ENCODE results near the gene TMEM131. TPM values are rescaled to one million over a fixed set of nuclear protein-coding genes. Genes with fewer than 3 reads are reported as not detected.
"Not testable (repeated sequence)": the region's sequence is repeated elsewhere in the genome, so short reads cannot be mapped to it uniquely, and the experiment has no call there.

Gene TMEM131
- total RNA-seq, 1 donor from 2014 or later, result 28.9 TPM

DNA sequence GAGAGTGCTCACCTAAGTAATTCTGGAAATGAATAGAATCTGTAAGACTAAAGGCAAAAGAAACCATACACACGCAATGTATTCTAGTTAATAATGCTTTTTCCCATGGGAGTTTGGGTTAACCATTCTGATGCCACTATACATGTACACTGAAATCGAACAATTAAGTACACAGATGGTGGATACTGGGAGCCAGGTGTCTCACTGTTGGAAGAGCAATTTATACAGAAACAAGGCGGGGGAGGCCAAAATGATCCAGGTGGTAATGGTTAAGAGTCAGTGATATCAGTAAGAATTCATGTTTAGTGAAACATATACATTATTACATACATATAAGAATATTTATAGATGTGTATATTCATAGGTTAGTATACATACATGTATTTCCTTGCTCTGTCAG, 67.2 kb downstream of the TMEM131 start:
- no peaks in the 10 kb centered on the region for H3K9me3 ChIP-seq (replicated peaks)
- H3K27me3 ChIP-seq (ENCODE audit: low read depth), result no peaks in the 10 kb centered on the region
- TF ChIP-seq, protein P1, sequence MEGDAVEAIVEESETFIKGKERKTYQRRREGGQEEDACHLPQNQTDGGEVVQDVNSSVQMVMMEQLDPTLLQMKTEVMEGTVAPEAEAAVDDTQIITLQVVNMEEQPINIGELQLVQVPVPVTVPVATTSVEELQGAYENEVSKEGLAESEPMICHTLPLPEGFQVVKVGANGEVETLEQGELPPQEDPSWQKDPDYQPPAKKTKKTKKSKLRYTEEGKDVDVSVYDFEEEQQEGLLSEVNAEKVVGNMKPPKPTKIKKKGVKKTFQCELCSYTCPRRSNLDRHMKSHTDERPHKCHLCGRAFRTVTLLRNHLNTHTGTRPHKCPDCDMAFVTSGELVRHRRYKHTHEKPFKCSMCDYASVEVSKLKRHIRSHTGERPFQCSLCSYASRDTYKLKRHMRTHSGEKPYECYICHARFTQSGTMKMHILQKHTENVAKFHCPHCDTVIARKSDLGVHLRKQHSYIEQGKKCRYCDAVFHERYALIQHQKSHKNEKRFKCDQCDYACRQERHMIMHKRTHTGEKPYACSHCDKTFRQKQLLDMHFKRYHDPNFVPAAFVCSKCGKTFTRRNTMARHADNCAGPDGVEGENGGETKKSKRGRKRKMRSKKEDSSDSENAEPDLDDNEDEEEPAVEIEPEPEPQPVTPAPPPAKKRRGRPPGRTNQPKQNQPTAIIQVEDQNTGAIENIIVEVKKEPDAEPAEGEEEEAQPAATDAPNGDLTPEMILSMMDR (IDR thresholded peaks at IDR 0.05; ENCODE audit: borderline replicate concordance), result no peak
- peaks cover 46% of the 10 kb centered on the region for H3K4me1 ChIP-seq
- no peak overlapping the region for H3K4me3 ChIP-seq
- no peak for DNase-seq
- H3K27ac ChIP-seq (replicated peaks), result no peak overlapping the region
- peaks cover 24% of the 10 kb centered on the region for H3K36me3 ChIP-seq
- intact Hi-C loops (cut with micrococcal nuclease), result no loop called here

- intact Hi-C loops (cut with micrococcal nuclease), result no loop called here
- Histone ChIP-seq H3K4me3 (no peak overlapping the region), H3K27ac (replicated peaks) (no peak overlapping the region), H3K36me3 (peaks cover 26% of the 10 kb centered on the region), H3K27me3 (ENCODE audit: low read depth) (no peaks in the 10 kb centered on the region), H3K4me1 (peaks cover 40% of the 10 kb centered on the region), H3K9me3 (replicated peaks) (no peaks in the 10 kb centered on the region)
- no peak for DNase-seq
- TF ChIP-seq, protein P1 (IDR thresholded peaks at IDR 0.05; ENCODE audit: borderline replicate concordance), result no peak
These were observed 68.8 kb downstream of the TMEM131 start for GRCh38 chr2:97926946-97927345.

DNA sequence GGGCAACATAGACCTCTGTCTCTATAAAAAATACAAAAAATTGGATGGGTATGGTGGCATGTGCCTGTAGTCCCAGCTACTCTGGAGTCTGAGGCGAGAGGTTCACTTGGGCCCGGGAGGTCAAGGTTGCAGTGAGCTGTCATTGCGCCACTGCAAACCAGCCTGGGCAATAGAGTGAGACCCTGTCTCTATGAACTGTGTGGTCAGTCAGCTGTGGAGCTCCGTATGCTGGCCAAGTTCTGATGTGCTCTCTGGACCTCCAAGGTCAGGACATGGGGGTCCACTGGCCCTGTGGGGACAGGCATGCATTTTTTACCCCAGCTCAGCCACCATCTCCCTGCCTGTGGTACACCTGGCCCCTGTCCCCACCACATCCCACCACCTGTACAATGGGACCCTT, 71.6 kb downstream of the TMEM131 start:
- Histone ChIP-seq H3K4me3 (no peak overlapping the region), H3K9me3 (replicated peaks) (no peaks in the 10 kb centered on the region), H3K4me1 (peaks cover 12% of the 10 kb centered on the region), H3K27me3 (ENCODE audit: low read depth) (no peaks in the 10 kb centered on the region), H3K27ac (replicated peaks) (no peak overlapping the region), H3K36me3 (peaks cover 26% of the 10 kb centered on the region)
- TF ChIP-seq, protein P1 (IDR thresholded peaks at IDR 0.05; ENCODE audit: borderline replicate concordance), result no peak
- intact Hi-C loops (cut with micrococcal nuclease), result no loop called here
- no peak for DNase-seq

DNA sequence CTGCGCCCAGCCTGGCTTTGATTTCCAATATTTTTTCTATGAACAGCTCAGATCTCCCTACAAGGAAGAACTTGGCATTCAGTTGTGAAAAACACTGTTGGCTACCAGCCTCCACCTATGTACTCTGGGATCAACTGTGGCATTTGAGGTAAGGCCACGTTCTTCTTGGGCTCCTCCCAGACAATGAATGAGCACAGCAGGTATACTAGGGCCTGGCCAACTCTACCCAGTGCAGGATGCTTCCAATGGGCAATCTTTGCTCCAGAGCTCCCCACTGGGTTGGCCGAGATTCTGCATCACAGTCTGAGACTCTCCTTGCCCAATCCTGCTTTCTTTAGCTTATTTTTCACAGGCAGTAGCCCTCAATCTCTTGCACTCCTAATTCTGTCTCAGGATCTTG, 75.9 kb downstream of the TMEM131 start:
- TF ChIP-seq, protein P1 (IDR thresholded peaks at IDR 0.05; ENCODE audit: borderline replicate concordance), result no peak
- Histone ChIP-seq H3K27me3 (ENCODE audit: low read depth) (no peaks in the 10 kb centered on the region), H3K9me3 (replicated peaks) (no peaks in the 10 kb centered on the region), H3K36me3 (peaks cover 14% of the 10 kb centered on the region), H3K4me1 (peaks cover 19% of the 10 kb centered on the region), H3K27ac (replicated peaks) (no peak overlapping the region), H3K4me3 (no peak overlapping the region)
- intact Hi-C loops (cut with micrococcal nuclease), result no loop called here
- no peak for DNase-seq

DNA sequence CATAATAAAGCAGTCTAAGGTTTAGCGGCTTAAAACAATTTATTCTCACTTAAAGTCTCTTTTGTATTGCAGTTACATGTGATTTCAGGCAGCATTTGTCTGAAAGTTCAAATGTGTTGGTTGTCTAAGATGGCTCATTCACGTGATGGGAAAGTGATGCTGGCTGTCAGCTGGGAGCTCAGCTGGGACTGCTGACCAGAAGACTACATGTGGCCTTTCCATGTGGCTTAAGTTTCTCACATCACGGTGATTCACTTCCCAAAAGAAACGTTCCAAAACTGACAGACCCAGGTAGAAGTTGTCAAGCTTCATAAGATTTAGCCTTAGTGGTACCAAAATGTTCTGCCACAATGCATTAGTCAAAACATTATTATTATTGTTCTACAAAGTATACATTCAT, 76.9 kb downstream of the TMEM131 start:
- TF ChIP-seq, protein P1 (IDR thresholded peaks at IDR 0.05; ENCODE audit: borderline replicate concordance), result no peak
- no peak overlapping the region for H3K27ac ChIP-seq (replicated peaks)

DNA sequence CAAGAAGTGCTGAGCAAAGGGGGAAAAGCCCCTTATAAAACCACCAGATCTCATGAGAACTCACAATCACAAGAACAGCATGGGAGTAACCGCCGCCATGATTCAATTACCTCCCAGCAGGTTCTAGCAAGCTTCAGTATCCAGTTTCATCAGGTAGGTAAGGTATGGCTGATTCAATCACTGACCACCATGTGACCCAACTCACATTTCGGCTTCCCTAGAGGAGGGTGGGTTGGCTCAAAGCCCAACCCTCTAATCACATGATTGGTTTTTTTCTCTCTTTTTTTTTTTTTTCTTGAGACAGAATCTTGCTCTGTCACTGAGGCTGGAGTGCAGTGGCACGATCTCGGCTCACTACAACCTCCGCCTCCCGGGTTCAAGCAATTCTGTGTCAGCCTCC, 78.1 kb downstream of the TMEM131 start:
- H3K4me3 ChIP-seq; H3K27me3 ChIP-seq (ENCODE audit: low read depth); DNase-seq; H3K9me3 ChIP-seq (replicated peaks); H3K36me3 ChIP-seq; H3K27ac ChIP-seq (replicated peaks); intact Hi-C loops (cut with micrococcal nuclease): not testable (repeated sequence)
- H3K4me1 ChIP-seq, result peaks cover 24% of the 10 kb centered on the region

More for the DNA sequence above, 76.9 kb downstream of the TMEM131 start:
- Histone ChIP-seq H3K36me3 (peaks cover 3% of the 10 kb centered on the region), H3K4me1 (peaks cover 20% of the 10 kb centered on the region), H3K4me3 (no peak overlapping the region), H3K9me3 (replicated peaks) (no peaks in the 10 kb centered on the region), H3K27me3 (ENCODE audit: low read depth) (no peaks in the 10 kb centered on the region)
- no peak for DNase-seq
- intact Hi-C loops (cut with micrococcal nuclease), result no loop called here

Measured in left ventricle myocardium inferior (tissue), 1 donor.